HG03095 (cell line): ENCODE results near the gene RIPPLY3.
"Not testable (repeated sequence)": the region's sequence is repeated elsewhere in the genome, so short reads cannot be mapped to it uniquely, and the experiment has no call there.

Source experiments
- ATAC-seq: cut with Tn5 transposase; IDR thresholded peaks from one replicate; pipeline ENCODE4 v1.9.1; 2021; ENCODE audit warnings: moderate library complexity; ENCODE audit not compliant: unreplicated experiment

The RIPPLY3 gene

GRCh38 chr21:37005548-37006485 is 685 bp upstream of the RIPPLY3 start:
- ATAC-seq = no peak

GRCh38 chr21:37008724-37009123 is 2.2 kb downstream of the RIPPLY3 start:
- ATAC-seq = no peak

GRCh38 chr21:37009740-37010341 is 3.3 kb downstream of the RIPPLY3 start:
- peak; percentile 87 for ATAC-seq

GRCh38 chr21:37017951-37018679 is 11.6 kb downstream of the RIPPLY3 start:
- ATAC-seq = no peak

- no peak for ATAC-seq
These were observed 20.0 kb downstream of the RIPPLY3 start for GRCh38 chr21:37026499-37026898.

GRCh38 chr21:37028570-37028969 is 22.1 kb downstream of the RIPPLY3 start:
- ATAC-seq = no peak

GRCh38 chr21:37030864-37031263 is 24.4 kb downstream of the RIPPLY3 start:
- no peak for ATAC-seq

- no peak for ATAC-seq
These were observed 25.8 kb downstream of the RIPPLY3 start for GRCh38 chr21:37032293-37032692.

GRCh38 chr21:37032877-37033471 is 26.5 kb downstream of the RIPPLY3 start:
- ATAC-seq = no peak

- ATAC-seq = not testable (repeated sequence)
These were observed 27.9 kb downstream of the RIPPLY3 start for GRCh38 chr21:37034394-37034793.

GRCh38 chr21:37036177-37036576 is 29.7 kb downstream of the RIPPLY3 start:
- ATAC-seq = no peak

GRCh38 chr21:37039411-37040075 is 33.0 kb downstream of the RIPPLY3 start:
- ATAC-seq = no peak

GRCh38 chr21:37040212-37040611 is 33.7 kb downstream of the RIPPLY3 start:
- no peak for ATAC-seq

- no peak for ATAC-seq
These were observed 35.3 kb downstream of the RIPPLY3 start for GRCh38 chr21:37041706-37042271.

- no peak for ATAC-seq
These were observed 37.3 kb downstream of the RIPPLY3 start for GRCh38 chr21:37043818-37044217.

GRCh38 chr21:37044643-37045042 is 38.1 kb downstream of the RIPPLY3 start:
- ATAC-seq = no peak

GRCh38 chr21:37045149-37045548 is 38.6 kb downstream of the RIPPLY3 start:
- no peak for ATAC-seq

- no peak for ATAC-seq
These were observed 39.1 kb downstream of the RIPPLY3 start for GRCh38 chr21:37045556-37045955.

- ATAC-seq = no peak
These were observed 40.6 kb downstream of the RIPPLY3 start for GRCh38 chr21:37047079-37047478.

GRCh38 chr21:37049741-37050140 is 43.2 kb downstream of the RIPPLY3 start:
- ATAC-seq = not testable (repeated sequence)
